Fibroblast of skin of back (primary cell): ENCODE results near the gene LBX1. TPM values are rescaled to one million over a fixed set of nuclear protein-coding genes. Genes with fewer than 3 reads are reported as not detected.

Source experiments
- DNase-seq: peaks from one replicate; pipeline ENCODE4 v3.0.0-alpha.2; 2013
- polyA plus RNA-seq, 2 experiments: library from polyadenylated mRNA; unstranded; fragments of 120-200 nt; gene quantifications; one replicate each; pipeline ENCODE4 v1.2.1, GENCODE V29; 2013; ENCODE audit not compliant: insufficient read length in 2 of 2

LBX1 gene
- not detected for polyA plus RNA-seq (2013, experiment 1 of 2; ENCODE audit: insufficient read length)
- not detected for polyA plus RNA-seq (2013, experiment 2 of 2; ENCODE audit: insufficient read length)

GRCh38 chr10:101229266-101230182, at the start of gene LBX1:
Gene LBX1, minus strand, starts transcription at chr10:101229463. Its CDS starts 648 bp downstream, at chr10:101228815.
- DNase-seq = no peak

GRCh38 chr10:101273741-101274140, 44.5 kb upstream of the LBX1 start:
- DNase-seq = no peak

GRCh38 chr10:101273330-101273729, 44.1 kb upstream of the LBX1 start:
- no peak for DNase-seq

GRCh38 chr10:101272229-101272868, 43.1 kb upstream of the LBX1 start:
- DNase-seq = peak; percentile 72

- DNase-seq = no peak
Measured at GRCh38 chr10:101270763-101271162, 41.5 kb upstream of the LBX1 start.

- DNase-seq = no peak
Measured at GRCh38 chr10:101267776-101268175, 38.5 kb upstream of the LBX1 start.

GRCh38 chr10:101267290-101267680, 38.0 kb upstream of the LBX1 start:
- no peak for DNase-seq

GRCh38 chr10:101266381-101267289, 37.4 kb upstream of the LBX1 start:
- DNase-seq = no peak

- no peak for DNase-seq
Measured at GRCh38 chr10:101263150-101263752, 34.0 kb upstream of the LBX1 start.

- DNase-seq = no peak
Measured at GRCh38 chr10:101262147-101262546, 32.9 kb upstream of the LBX1 start.

- no peak for DNase-seq
Measured at GRCh38 chr10:101261702-101262101, 32.4 kb upstream of the LBX1 start.

GRCh38 chr10:101260764-101261481, 31.7 kb upstream of the LBX1 start:
- DNase-seq = no peak

- no peak for DNase-seq
Measured at GRCh38 chr10:101258179-101258885, 29.1 kb upstream of the LBX1 start.

- DNase-seq = no peak
Measured at GRCh38 chr10:101257491-101257890, 28.2 kb upstream of the LBX1 start.

GRCh38 chr10:101257084-101257483, 27.8 kb upstream of the LBX1 start:
- no peak for DNase-seq

- no peak for DNase-seq
Measured at GRCh38 chr10:101256387-101256786, 27.1 kb upstream of the LBX1 start.

GRCh38 chr10:101250136-101250535, 20.9 kb upstream of the LBX1 start:
- no peak for DNase-seq

GRCh38 chr10:101249171-101249581, 19.9 kb upstream of the LBX1 start:
- DNase-seq = no peak

- no peak for DNase-seq
Measured at GRCh38 chr10:101246639-101247038, 17.4 kb upstream of the LBX1 start.

- no peak for DNase-seq
Measured at GRCh38 chr10:101244321-101245050, 15.2 kb upstream of the LBX1 start.
